GM18873 (cell line): ENCODE results near the gene IFNGR1.
"Not testable (repeated sequence)": the region's sequence is repeated elsewhere in the genome, so short reads cannot be mapped to it uniquely, and the experiment has no call there.

Experiments used
- ATAC-seq: cut with Tn5 transposase; IDR thresholded peaks from one replicate; pipeline ENCODE4 v1.9.1; 2021; ENCODE audit warnings: mild to moderate bottlenecking, moderate library complexity, moderate number of reproducible peaks; ENCODE audit not compliant: unreplicated experiment, low FRiP score

Gene IFNGR1

GRCh38 chr6:137236581-137237355 lies 17.6 kb upstream of the IFNGR1 start:
- ATAC-seq, result no peak

DNA sequence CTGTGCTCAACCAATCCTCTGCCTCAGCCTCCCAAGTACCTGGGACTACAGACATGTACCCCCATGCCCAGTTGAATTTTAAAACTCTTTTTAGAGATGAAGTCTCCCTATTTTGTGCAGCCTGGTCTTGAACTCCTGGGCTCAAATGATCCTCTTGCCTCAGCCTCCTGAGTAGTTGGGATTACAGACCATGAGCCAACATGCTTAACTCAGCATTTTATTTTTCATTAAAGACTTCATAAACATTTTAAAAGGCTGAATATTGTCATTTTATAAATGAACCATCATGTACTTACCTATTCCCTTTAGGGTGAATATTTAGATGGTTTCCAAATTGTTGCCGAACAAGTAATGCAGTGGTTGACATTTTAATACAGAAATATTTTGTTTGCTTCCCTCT lies 16.5 kb upstream of the IFNGR1 start:
- no peak for ATAC-seq

DNA sequence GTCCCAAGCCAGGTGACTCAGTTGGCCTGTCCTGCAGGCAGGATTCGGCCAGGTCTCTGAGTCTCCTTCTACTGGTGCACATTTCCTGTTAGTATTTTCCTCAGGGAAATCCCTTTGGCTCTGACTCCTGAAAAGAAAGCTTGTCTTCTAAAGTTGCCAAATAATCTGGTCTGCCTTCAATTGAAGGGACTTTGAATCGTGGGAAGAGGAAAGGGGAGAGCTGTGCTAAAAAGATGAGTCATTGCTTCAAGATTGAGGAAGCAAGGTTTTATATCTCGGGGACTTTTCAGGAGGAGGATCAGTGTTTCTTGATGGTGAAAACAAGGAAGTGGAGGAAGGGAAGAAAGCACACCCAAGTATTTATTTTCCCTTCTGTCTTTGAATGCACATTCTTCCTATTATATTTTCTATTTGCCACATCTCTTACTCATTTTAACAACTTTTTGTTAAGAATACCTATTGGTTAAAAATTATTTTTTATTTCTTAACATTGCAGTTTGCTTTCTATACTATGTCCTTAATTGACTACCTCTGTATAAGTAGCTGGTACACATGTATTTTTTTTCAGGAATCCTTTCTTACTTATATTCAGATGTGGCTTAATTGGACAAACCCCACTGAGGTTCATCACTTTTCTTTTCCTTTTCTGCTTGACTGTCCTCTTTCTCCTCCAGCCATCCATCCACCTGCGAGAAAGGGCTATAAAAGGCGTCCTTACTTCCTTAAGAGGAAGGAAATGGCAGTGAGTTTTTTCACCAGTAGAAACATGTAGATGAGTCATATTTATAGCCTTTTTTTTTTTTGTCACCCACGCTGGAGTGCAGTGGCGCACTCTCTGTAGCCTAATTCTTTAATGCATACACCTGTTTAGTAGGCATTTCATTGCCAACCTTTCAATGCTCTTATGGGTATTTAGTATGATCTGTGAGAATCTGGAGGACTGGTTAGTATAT lies 15.0 kb upstream of the IFNGR1 start:
- ATAC-seq, result no peak

DNA sequence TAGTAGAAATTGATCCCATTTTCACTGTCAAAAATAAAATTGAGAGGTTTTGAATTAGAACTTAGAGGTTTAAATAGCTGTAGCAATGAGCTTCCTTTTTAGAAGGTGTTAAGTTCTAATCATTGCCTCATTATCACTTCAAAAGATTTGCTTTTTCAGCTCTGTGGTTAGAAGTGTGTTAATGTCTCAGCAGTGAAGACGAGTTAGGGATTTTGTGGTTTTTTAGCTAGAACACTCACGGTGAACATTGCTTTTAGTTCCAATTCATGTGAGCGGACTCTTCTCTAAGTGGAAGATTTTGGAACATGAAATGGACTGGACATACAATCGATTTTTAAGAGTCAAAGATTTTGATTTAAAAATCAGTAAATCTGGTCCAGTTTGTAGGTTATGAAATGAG lies 12.7 kb upstream of the IFNGR1 start:
- ATAC-seq, result no peak

DNA sequence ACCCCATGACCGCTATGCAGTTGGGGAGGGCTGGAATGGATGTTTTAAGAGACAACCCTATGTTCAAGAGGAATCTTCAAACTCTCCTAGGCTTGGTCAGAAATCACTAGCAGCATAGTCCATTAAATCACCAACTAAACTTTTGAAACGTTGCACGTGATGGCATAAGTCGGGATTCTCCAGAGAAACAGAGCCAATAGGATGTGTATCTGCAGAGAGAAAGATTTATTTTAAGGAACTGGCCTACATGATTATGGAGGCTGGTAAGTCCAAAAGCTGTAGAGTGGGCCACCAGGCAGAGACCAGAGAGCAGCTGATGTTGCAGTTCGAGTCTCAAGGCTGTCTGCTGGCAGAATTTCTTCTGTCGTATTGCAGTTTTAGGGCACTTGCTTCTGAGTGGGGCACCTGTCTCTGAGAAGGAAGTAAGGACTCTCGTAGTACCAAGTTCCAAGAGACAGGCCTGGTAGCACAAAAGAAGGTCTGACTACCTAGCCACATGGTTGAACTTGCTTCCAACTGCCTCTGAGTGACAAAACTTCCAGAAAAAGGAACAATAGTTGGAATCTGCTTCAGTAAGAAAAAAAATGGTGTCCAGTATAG lies 11.9 kb upstream of the IFNGR1 start:
- no peak for ATAC-seq

GRCh38 chr6:137230547-137230946 lies 11.4 kb upstream of the IFNGR1 start:
- ATAC-seq, result no peak

DNA sequence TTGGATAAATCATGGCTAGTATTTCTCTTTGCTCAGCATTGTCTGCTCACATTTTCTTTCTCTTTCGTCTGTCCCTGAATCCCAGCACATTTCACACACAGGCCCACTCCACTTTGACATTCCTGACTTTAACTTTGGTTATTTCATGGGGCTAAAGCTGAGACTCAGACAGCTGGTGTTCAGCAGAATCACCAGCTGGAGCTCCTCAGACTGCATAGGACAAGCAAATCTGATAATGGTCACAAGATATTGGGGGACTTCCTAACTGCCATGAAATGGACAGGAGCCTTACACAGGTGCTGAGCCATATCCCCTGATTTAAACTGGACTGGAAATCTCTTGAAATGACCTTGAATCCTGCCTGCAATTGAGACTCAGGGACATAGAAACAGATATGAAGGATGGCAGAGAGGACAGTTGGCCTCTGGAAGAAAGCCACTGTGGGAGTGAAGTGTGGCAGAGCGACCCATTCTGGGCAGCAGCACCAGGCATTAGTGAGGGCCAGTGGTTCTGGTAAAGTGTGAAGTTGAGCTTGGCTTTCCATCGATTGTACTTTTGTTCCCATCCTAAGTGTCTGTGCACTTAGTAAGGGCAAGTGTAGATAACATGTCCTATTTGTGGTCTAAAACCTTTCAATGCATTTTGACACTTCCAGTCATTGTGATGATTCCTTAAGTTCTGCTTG lies 10.0 kb upstream of the IFNGR1 start:
- ATAC-seq, result no peak

GRCh38 chr6:137227871-137228302 lies 8.7 kb upstream of the IFNGR1 start:
- no peak for ATAC-seq

- ATAC-seq, result no peak
Observed at GRCh38 chr6:137226697-137227096, 7.5 kb upstream of the IFNGR1 start.

- ATAC-seq, result peak; percentile 53
Observed at GRCh38 chr6:137224799-137225198, 5.6 kb upstream of the IFNGR1 start.

GRCh38 chr6:137223370-137224131 lies 4.4 kb upstream of the IFNGR1 start:
- ATAC-seq, result no peak

- ATAC-seq, result no peak
Observed at GRCh38 chr6:137222381-137222780, 3.2 kb upstream of the IFNGR1 start.

DNA sequence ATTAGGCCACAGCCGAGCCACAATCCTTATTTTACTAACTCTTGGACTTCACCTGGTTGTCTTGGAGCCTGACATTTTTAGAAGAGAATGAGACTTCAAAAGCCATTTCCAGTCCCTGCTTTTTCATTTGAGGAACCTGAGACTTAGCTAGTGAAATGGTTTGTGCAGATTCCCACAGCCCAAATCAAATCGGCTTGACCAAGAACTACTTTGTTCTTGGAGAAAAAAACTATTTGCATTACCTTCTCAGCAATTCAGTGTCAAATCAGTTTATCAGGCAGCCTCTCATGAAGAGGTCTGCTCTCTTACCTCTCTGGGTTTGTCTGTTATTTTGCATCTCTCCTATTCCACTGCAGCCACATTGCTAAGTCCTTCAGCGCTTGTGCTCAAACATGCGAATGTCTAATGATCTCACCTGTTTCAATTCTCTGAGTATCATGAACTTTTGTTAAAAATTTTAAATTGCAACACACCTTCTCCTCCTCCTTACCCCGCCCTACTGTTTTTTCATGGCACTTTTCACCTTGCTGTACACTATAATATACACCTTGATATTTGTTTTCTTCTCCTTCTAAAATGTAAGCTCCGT lies 573 bp upstream of the IFNGR1 start:
- ATAC-seq, result no peak

- ATAC-seq, result no peak
Observed at GRCh38 chr6:137218473-137218916, 690 bp downstream of the IFNGR1 start.

DNA sequence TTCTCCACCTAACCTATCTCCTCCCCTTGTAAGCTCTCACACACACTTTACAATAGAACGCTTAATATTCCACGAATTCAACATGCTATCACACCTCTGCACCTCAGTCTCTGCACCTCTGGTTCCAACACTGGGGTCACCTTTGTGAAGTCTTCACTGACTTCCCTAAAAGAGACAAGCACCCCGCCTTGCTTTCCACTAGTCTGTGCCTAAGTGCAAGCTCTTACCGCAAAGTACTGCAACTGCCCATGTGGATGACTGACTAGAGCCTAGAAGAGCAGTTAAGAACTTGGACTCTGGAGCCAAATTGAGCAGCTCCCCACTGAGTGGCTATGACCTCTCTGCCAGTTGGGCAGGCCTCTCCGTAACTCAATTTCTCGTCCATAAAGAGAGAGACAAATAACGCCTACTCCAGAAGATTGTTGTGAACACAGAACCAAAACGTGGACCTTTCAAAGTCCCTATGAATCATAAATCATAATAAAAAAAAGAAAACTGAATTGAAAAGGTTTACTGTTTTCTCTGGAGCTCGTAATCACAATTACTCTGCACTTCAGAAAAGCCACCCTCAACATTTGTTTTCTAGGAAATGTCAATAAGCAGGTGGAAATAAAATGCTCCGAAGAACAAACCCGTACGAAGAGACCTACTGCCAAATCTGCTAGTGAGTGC lies 1.2 kb downstream of the IFNGR1 start:
- no peak for ATAC-seq

DNA sequence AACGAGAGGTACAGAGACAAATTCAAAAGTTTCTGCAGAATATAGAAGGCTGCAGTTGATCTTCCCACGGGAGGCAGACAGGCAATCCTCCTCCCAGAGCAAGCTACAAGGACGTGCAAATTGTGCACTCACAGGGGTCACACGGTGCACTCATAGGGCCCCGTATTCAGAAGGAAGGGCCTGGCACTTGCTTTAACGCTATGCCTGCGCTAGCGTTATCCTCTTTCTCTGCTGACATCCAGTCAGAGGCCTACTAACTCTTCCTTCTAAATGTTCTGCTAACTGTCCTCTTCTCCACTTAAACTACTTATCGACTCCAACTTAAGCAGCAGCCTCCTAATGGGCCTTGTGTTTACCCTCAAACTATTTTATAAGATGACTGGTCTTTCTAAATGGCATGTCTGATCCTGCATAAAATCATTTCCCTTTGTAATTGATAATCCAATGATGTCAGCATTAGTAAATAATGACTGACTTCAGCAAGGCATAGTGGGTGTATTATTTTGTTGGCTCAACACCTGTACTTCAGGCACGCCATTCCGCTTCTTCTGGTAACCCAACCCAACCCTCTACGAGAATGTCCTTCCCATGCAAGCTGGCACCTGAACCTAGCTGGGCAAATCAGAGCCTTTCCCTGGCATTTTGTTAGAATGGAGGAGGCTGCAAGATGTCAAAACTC lies 2.2 kb downstream of the IFNGR1 start:
- no peak for ATAC-seq

DNA sequence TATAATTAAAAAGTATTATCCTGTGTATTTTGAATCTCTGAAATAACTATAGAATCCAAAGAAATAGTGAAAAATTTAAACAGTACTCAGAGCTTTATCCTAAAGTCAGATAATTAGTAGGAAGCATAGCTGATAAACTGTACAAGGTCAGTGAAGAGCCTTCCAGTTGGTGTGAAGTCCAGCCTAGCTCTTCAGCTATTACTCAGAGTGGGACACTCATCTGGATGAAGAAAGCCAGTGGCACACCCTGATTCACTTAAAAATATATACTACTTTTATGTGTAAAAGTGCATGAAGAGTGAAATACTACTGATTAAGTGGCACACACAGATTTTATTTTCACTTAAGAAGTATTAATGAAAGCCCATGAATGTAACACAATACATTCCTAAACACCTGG lies 3.1 kb downstream of the IFNGR1 start:
- ATAC-seq, result no peak

GRCh38 chr6:137215630-137216029 lies 3.6 kb downstream of the IFNGR1 start:
- not testable (repeated sequence) for ATAC-seq
